Measurements from ENCODE around the gene TTLL8.

The TTLL8 gene

GRCh38 chr22:50062509-50063135, 4.5 kb upstream of the TTLL8 start:
- DNase-seq (ENCODE audit: low read depth in 2 of 2): no peak

- no peak for DNase-seq (ENCODE audit: low read depth in 2 of 2)
These were observed 3.8 kb upstream of the TTLL8 start for GRCh38 chr22:50061824-50062355.

GRCh38 chr22:50061141-50061823, 3.2 kb upstream of the TTLL8 start:
- DNase-seq (ENCODE audit: low read depth in 2 of 2): no peak

- no peak for DNase-seq (ENCODE audit: low read depth in 2 of 2)
These were observed 2.5 kb upstream of the TTLL8 start for GRCh38 chr22:50060441-50061140.

- no peak for DNase-seq (ENCODE audit: low read depth in 2 of 2)
These were observed 1.8 kb upstream of the TTLL8 start for GRCh38 chr22:50059881-50060262.

GRCh38 chr22:50058906-50059880, 1.1 kb upstream of the TTLL8 start:
- no peak for DNase-seq (ENCODE audit: low read depth in 2 of 2)

- no peak for DNase-seq (ENCODE audit: low read depth in 2 of 2)
These were observed 629 bp downstream of the TTLL8 start for GRCh38 chr22:50057278-50058060.

GRCh38 chr22:50056214-50056972, 1.7 kb downstream of the TTLL8 start:
- DNase-seq (ENCODE audit: low read depth in 2 of 2): no peak

- no peak for DNase-seq (ENCODE audit: low read depth in 2 of 2)
These were observed 4.2 kb downstream of the TTLL8 start for GRCh38 chr22:50053861-50054260.

GRCh38 chr22:50051930-50052329, 6.2 kb downstream of the TTLL8 start:
- no peak for DNase-seq (ENCODE audit: low read depth in 2 of 2)

- no peak for DNase-seq (ENCODE audit: low read depth in 2 of 2)
These were observed 8.6 kb downstream of the TTLL8 start for GRCh38 chr22:50049299-50050195.

GRCh38 chr22:50048836-50049235, 9.3 kb downstream of the TTLL8 start:
- DNase-seq (ENCODE audit: low read depth in 2 of 2): no peak

GRCh38 chr22:50048061-50048765, 9.9 kb downstream of the TTLL8 start:
- no peak for DNase-seq (ENCODE audit: low read depth in 2 of 2)

- DNase-seq (ENCODE audit: low read depth in 2 of 2): no peak
These were observed 10.8 kb downstream of the TTLL8 start for GRCh38 chr22:50047346-50047745.

- no peak for DNase-seq (ENCODE audit: low read depth in 2 of 2)
These were observed 11.4 kb downstream of the TTLL8 start for GRCh38 chr22:50046481-50047245.

- DNase-seq (ENCODE audit: low read depth in 2 of 2): no peak
These were observed 12.1 kb downstream of the TTLL8 start for GRCh38 chr22:50046019-50046415.

- DNase-seq (ENCODE audit: low read depth in 2 of 2): no peak
These were observed 12.7 kb downstream of the TTLL8 start for GRCh38 chr22:50045211-50046018.

Measured in stimulated activated CD8-positive, alpha-beta memory T cell treated with anti-CD3 and anti-CD28 coated beads, Interleukin-15, amount 100 ng/mL, for 48 hours (primary cell).